ENCODE measurements around the gene KLF1. TPM values are rescaled to one million over a fixed set of nuclear protein-coding genes. Genes with fewer than 3 reads are reported as not detected.

The KLF1 gene
- total and polyA plus RNA-seq, 2 of the 8 experiments (the other 6 are each of a cell fraction or from before 2014, with no cell fraction given): 0.84 to 0.91 TPM

DNA sequence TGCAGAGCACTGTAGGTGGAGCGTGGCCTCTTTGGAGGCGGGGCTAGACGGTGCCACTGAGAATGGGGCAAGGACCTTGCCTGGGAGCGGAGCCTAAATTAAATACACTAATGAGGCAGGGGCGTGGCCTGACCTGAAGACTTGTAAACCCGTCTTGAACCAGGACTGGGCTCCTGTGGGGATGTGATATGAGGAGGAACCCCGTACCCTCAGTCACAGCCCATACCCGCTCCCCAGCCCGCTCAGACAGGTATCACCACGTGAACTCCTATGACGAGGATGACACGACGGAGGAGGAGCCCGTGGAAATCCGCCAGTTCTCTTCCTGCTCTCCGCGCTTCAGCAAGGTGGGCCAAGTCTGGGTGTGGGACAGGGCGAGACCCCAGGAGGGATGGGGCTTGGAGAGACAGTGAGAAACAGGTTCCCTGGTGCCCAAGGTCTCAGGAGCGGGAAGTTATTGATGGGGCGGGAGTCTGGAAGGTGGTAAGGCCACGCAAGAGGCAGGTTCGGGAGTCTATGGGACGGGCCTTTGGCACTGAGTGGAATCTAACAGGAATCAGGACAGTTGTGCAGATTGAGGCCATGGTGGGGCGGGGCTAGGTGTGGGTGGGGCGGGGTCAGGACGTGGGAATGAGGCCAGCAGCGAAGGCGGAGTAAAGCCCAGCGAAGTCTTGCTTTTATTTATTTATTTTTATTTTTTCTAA is 20.4 kb downstream of the KLF1 start:
- no peak overlapping the region for H3K4ac ChIP-seq (replicated peaks; ENCODE audit: insufficient read length, low read depth, low read length)
- H3K27me3 ChIP-seq (replicated peaks in 1 of 4; ENCODE audit: control insufficient read depth in 3 of 4, extremely low read depth in 1 of 4, insufficient read depth in 3 of 4, low read length in 3 of 4): no peaks in the 10 kb centered on the region
- CTCF ChIA-PET (ENCODE audit: partially characterized antibody): interaction anchor here (0.9 to 7.9 kb wide), 2 partner anchors 10 to 20 kb away, joined by 3 to 48 read pairs; no protein-coding TSS in a partner anchor
- no peak overlapping the region for H3K14ac ChIP-seq (ENCODE audit: insufficient read length)
- peaks cover 8% of the 10 kb centered on the region; the same call in 1 of the 2 replicates for H3K23me2 ChIP-seq (ENCODE audit: low read depth, low read length)
- no peak overlapping the region for H3K56ac ChIP-seq (replicated peaks; ENCODE audit: insufficient read length, low read depth, low read length)
- FAIRE-seq: no peak
- H3K18ac ChIP-seq (ENCODE audit: extremely low read depth, low read length): peak overlapping the region; percentile 71
- peaks cover 0 to 4% (median 0%) of the 10 kb centered on the region in 4 experiments; a peak in 2 of 8 replicates for H3K36me3 ChIP-seq (ENCODE audit: control insufficient read depth in 2 of 4, insufficient read depth in 4 of 4, low read length in 3 of 4)
- TF ChIP-seq RAD21 (IDR thresholded peaks at IDR 0.05 in 1 of 2, conservative IDR thresholded peaks at IDR 0.05 in 1 of 2; ENCODE audit: low read depth in 2 of 2, low read length in 2 of 2) (no peak), CEBPB (IDR thresholded peaks at IDR 0.05; ENCODE audit: low read depth, low read length) (no peak), KDM1A (IDR thresholded peaks at IDR 0.05; ENCODE audit: borderline replicate concordance, low read length) (no peak), RXRA (IDR thresholded peaks at IDR 0.05; ENCODE audit: insufficient read depth, low read depth, low read length) (no peak), SAP30 (IDR thresholded peaks at IDR 0.05; ENCODE audit: insufficient read depth, insufficient replicate concordance, low read length) (no peak), CBX8 (IDR thresholded peaks at IDR 0.05; ENCODE audit: borderline replicate concordance, low read depth, low read length) (no peak), KDM4A (IDR thresholded peaks at IDR 0.05; ENCODE audit: low read depth, low read length, severe bottlenecking) (no peak), TCF12 (IDR thresholded peaks at IDR 0.05; ENCODE audit: low read depth, low read length) (no peak)
- TF ChIP-seq, protein P1, sequence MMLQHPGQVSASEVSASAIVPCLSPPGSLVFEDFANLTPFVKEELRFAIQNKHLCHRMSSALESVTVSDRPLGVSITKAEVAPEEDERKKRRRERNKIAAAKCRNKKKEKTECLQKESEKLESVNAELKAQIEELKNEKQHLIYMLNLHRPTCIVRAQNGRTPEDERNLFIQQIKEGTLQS (IDR thresholded peaks at IDR 0.05; ENCODE audit: insufficient read depth, low read depth, low read length): no peak
- no peak overlapping the region for H2BK20ac ChIP-seq (ENCODE audit: low read length)
- H3K79me2 ChIP-seq (ENCODE audit: control insufficient read depth in 1 of 2, insufficient read depth in 2 of 2, low read length in 2 of 2): no peaks in the 10 kb centered on the region
- no peak overlapping the region for H4K5ac ChIP-seq (ENCODE audit: insufficient read length, low read depth, low read length)
- no peak overlapping the region for H3K9ac ChIP-seq (replicated peaks in 1 of 4; ENCODE audit: extremely low read depth in 1 of 4, low read depth in 3 of 4, low read length in 3 of 4)
- no peak overlapping the region for H2BK120ac ChIP-seq (replicated peaks; ENCODE audit: low read depth, low read length)
- 0 out of 2 replicates have a peak overlapping the region, but pooled peaks have one; percentile 46 for H2BK15ac ChIP-seq (ENCODE audit: low read length)
- H2BK5ac ChIP-seq (ENCODE audit: low read depth, low read length): peak overlapping the region; percentile 73; the same call in 1 of the 2 replicates
- no peak overlapping the region for H2AFZ ChIP-seq (ENCODE audit: low read length)
- no peaks in the 10 kb centered on the region for H3K79me1 ChIP-seq (ENCODE audit: low read depth, low read length)
- no peak overlapping the region for H4K91ac ChIP-seq (replicated peaks; ENCODE audit: insufficient read length, low read length)
- no peaks in the 10 kb centered on the region for H4K20me1 ChIP-seq (replicated peaks in 1 of 2; ENCODE audit: control insufficient read depth in 1 of 2, insufficient read depth in 2 of 2, low read length in 2 of 2)
- no peak overlapping the region for H3K23ac ChIP-seq (ENCODE audit: insufficient read length)
- H2BK12ac ChIP-seq (ENCODE audit: low read depth, low read length): no peak overlapping the region; the same call in 1 of the 2 replicates
- peaks cover 3 to 17% (median 14%) of the 10 kb centered on the region in 4 experiments for H3K4me1 ChIP-seq (replicated peaks in 1 of 4; ENCODE audit: control insufficient read depth in 3 of 4, insufficient read depth in 4 of 4, low read length in 3 of 4)
- H4K8ac ChIP-seq (ENCODE audit: extremely low read depth, insufficient read depth, low read length): no peak overlapping the region; the same call in 1 of the 2 replicates
- peak in 1 of 2 experiments; percentile 54 for DNase-seq (ENCODE audit: low read depth in 1 of 2, low spot score in 2 of 2)
- WGBS, 2 experiments (ENCODE audit: extremely low coverage in 1 of 2, insufficient coverage in 1 of 2, insufficient read length in 1 of 2, insufficient replicate concordance in 2 of 2, low coverage in 1 of 2, low lambda C conversion rate in 2 of 2, missing lambda C conversion rate in 1 of 2): 85% methylated on average over 29 of the region's 29 CpGs; no CpG with 5 or more reads in 1 of the 2 experiments
- H3K9me3 ChIP-seq (ENCODE audit: insufficient read depth in 2 of 2, low read depth in 1 of 2, low read length in 1 of 2): no peaks in the 10 kb centered on the region
- peak overlapping the region; percentile 65 to 74; a peak in 3 of 4 replicates for H3K4me2 ChIP-seq (ENCODE audit: insufficient read depth in 1 of 2, low read depth in 2 of 2, low read length in 2 of 2)
- H3K4me3 ChIP-seq (ENCODE audit: extremely low read depth in 1 of 4, insufficient read depth in 2 of 4, low read depth in 3 of 4, low read length in 4 of 4): peak overlapping the region in 3 of 4 experiments; percentile 34 to 65 (median 53); a peak in 3 of 8 replicates
- POLR2A ChIA-PET (ENCODE audit: partially characterized antibody): interaction anchor here (1.2 to 2.6 kb wide), 5 partner anchors 16 to 71 kb away, joined by 3 to 7 read pairs (median 3); partner anchors contain the start of gene GCDH
- H3K27ac ChIP-seq (ENCODE audit: low read depth, low read length): no peak overlapping the region
- H2AK5ac ChIP-seq (ENCODE audit: low read depth, low read length): no peak overlapping the region

Measured in H1 (cell line).